ENCODE data around the gene NFS1. TPM values are rescaled to one million over a fixed set of nuclear protein-coding genes. Genes with fewer than 3 reads are reported as not detected.

Gene NFS1
- total and polyA plus RNA-seq, 12 donors = 29.5 to 69.0 (median 57.1) TPM

DNA sequence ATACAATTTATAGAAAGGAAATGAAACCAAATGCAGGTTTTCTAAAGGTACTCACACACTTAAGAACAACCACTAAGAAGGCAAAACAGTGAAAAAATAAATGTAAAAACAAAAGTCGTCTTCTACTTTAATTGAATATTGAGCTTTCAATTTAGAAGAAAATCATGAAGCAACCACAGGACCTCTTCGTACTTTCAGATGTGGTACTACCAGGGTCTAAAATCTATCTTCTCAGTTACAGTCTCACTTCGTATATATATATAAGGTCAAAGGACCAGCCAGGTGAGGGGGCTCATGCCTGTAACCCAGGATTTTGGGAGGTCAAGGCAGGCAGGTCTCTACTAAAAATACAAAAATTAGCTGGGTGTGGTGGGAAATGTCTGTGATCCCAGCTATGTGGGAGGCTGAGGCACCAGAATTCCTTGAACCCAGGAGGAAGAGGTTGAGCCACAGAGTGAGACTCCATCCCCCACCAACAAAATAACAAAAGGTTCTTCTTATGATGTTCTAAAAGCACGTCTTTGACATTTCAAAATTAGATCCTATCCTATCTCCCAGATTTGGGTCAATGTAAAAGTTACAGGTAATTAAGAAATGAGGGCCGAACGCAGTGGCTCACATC, 12.5 kb upstream of the NFS1 start:
- no peak overlapping the region for H3K4me3 ChIP-seq
- DNase-seq (no peak), ATAC-seq (no peak)
- H3K27me3 ChIP-seq = no peaks in the 10 kb centered on the region
- H3K4me1 ChIP-seq = peaks cover 0 to 66% (median 27%) of the 10 kb centered on the region in 9 donors
- peak overlapping the region in 1 of 10 donors; percentile 5 for H3K27ac ChIP-seq
- TF ChIP-seq, protein P1, sequence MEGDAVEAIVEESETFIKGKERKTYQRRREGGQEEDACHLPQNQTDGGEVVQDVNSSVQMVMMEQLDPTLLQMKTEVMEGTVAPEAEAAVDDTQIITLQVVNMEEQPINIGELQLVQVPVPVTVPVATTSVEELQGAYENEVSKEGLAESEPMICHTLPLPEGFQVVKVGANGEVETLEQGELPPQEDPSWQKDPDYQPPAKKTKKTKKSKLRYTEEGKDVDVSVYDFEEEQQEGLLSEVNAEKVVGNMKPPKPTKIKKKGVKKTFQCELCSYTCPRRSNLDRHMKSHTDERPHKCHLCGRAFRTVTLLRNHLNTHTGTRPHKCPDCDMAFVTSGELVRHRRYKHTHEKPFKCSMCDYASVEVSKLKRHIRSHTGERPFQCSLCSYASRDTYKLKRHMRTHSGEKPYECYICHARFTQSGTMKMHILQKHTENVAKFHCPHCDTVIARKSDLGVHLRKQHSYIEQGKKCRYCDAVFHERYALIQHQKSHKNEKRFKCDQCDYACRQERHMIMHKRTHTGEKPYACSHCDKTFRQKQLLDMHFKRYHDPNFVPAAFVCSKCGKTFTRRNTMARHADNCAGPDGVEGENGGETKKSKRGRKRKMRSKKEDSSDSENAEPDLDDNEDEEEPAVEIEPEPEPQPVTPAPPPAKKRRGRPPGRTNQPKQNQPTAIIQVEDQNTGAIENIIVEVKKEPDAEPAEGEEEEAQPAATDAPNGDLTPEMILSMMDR (IDR thresholded peaks at IDR 0.05) = no peak
- H3K9me3 ChIP-seq = no peaks in the 10 kb centered on the region
- intact Hi-C loops (cut with DNase I) = loop anchor here in 2 of 10 donors (10.0 kb wide), 1 partner anchor 173 kb away; no protein-coding TSS in a partner anchor
- peaks cover 10 to 100% (median 90%) of the 10 kb centered on the region in 9 donors for H3K36me3 ChIP-seq
- WGBS, 2 donors = 71 to 79% methylated on average over 6 of the region's 6 CpGs

GRCh38 chr20:35710884-35711587, 11.9 kb upstream of the NFS1 start:
- TF ChIP-seq, protein P1 (IDR thresholded peaks at IDR 0.05) = no peak
- Histone ChIP-seq H3K4me3 (no peak overlapping the region), H3K9me3 (no peaks in the 10 kb centered on the region), H3K27me3 (no peaks in the 10 kb centered on the region), H3K36me3 (peaks cover 9 to 100% (median 90%) of the 10 kb centered on the region in 9 donors), H3K4me1 (peaks cover 0 to 66% (median 27%) of the 10 kb centered on the region in 9 donors), H3K27ac (peak overlapping the region in 1 of 10 donors; percentile 5)
- WGBS, 2 donors = 61 to 62% methylated on average over 6 of the region's 6 CpGs
- intact Hi-C loops (cut with DNase I) = loop anchor here in 2 of 10 donors (10.0 kb wide), 1 partner anchor 174 kb away; no protein-coding TSS in a partner anchor
- DNase-seq (no peak), ATAC-seq (no peak)

DNA sequence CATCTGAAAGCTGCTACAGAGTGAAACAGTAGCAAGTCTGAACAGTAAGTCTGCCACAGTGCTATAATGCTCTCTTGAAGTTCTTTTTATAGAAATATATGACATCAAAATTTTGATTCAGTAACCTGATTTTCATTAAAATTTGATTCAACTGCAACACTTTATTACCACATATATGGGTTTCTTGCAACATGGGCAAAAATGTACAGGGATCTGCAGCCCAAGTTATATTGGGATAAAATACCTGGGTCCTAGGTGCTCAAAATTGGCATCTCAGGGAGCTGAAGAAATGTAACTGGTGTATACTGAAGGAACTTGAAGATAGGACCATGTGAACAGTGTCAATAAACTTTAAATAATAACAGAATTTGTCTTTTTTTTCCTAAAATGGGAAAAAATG, 10.9 kb upstream of the NFS1 start:
- TF ChIP-seq, protein P1 (IDR thresholded peaks at IDR 0.05) = no peak
- Histone ChIP-seq H3K4me3 (no peak overlapping the region), H3K27ac (no peak overlapping the region), H3K27me3 (no peaks in the 10 kb centered on the region), H3K36me3 (peaks cover 0 to 100% (median 90%) of the 10 kb centered on the region in 9 donors), H3K9me3 (no peaks in the 10 kb centered on the region), H3K4me1 (peaks cover 0 to 56% (median 27%) of the 10 kb centered on the region in 9 donors)
- intact Hi-C loops (cut with DNase I) = loop anchor here in 2 of 10 donors (10.0 kb wide), 1 partner anchor 175 kb away; no protein-coding TSS in a partner anchor
- ATAC-seq (no peak), DNase-seq (no peak)

- H3K9me3 ChIP-seq = no peaks in the 10 kb centered on the region
- H3K27me3 ChIP-seq = no peaks in the 10 kb centered on the region
- TF ChIP-seq, protein P1 (IDR thresholded peaks at IDR 0.05) = no peak
- ATAC-seq = no peak
- H3K4me3 ChIP-seq = no peak overlapping the region
- H3K36me3 ChIP-seq = peaks cover 0 to 100% (median 91%) of the 10 kb centered on the region in 9 donors
- H3K27ac ChIP-seq = no peak overlapping the region
- H3K4me1 ChIP-seq = peaks cover 0 to 49% (median 27%) of the 10 kb centered on the region in 9 donors
- DNase-seq = no peak
- intact Hi-C loops (cut with DNase I) = loop anchor here in 2 of 10 donors (5.0 to 10.0 kb wide), 2 partner anchors 173 to 244 kb away; no protein-coding TSS in a partner anchor
- WGBS, 2 donors = 79 to 85% methylated on average over 1 of the region's 1 CpG
These were observed 10.1 kb upstream of the NFS1 start for GRCh38 chr20:35709259-35709658.
